IMR-90 (cell line): Measurements from ENCODE around the gene NLGN1.

ENCODE experiments used
- CTCF ChIP-seq: conservative IDR thresholded peaks from 2 replicates; pipeline ENCODE4 v1.5.1; 2012; ENCODE audit warnings: mild to moderate bottlenecking, low read depth, low read length, improper control_type of control experiment
- POLR2A ChIP-seq: IDR thresholded peaks from 2 replicates; pipeline ENCODE4 v1.6.1; 2012; ENCODE audit warnings: mild to moderate bottlenecking, low read depth, low read length
- RAD21 ChIP-seq: IDR thresholded peaks from 2 replicates; pipeline ENCODE4 v1.6.1; 2012; ENCODE audit warnings: low read length, improper control_type of control experiment

GRCh38 chr3:173843060-173843459, 445.5 kb downstream of the NLGN1 start:
- no peak for TF ChIP-seq RAD21
- TF ChIP-seq POLR2A = no peak
- TF ChIP-seq CTCF = no peak
